Adipose tissue (tissue), 3 donors: Measurements from ENCODE around the gene CR1L. TPM values are rescaled to one million over a fixed set of nuclear protein-coding genes. Genes with fewer than 3 reads are reported as not detected.
"Not testable (repeated sequence)": the region's sequence is repeated elsewhere in the genome, so short reads cannot be mapped to it uniquely, and the experiment has no call there.

ENCODE experiments used
- H3K27ac ChIP-seq: one replicate; pipeline ENCODE4 v1.5.1; 2013; ENCODE audit warnings: low read depth, low read length
- WGBS, 3 donors: extraction: QIAGEN DNeasy Blood & Tissue Kit; methylation state at CpG; one replicate each; pipeline ENCODE4 v1.1.7; 2013; 5-methylcytosine and 5-hydroxymethylcytosine counted together
- polyA plus RNA-seq, 3 donors: library from polyadenylated mRNA; stranded (reverse); fragments of 200-250 nt; gene quantifications; one replicate each; pipeline ENCODE4 v1.2.3, GENCODE V29; 2013
- donor health status: healthy with polysubstance abuse.
- donor health status: Bipolar disorder and iron deficiency.
- donor health status: healthy.

CR1L gene
- polyA plus RNA-seq, 3 donors = not detected

DNA sequence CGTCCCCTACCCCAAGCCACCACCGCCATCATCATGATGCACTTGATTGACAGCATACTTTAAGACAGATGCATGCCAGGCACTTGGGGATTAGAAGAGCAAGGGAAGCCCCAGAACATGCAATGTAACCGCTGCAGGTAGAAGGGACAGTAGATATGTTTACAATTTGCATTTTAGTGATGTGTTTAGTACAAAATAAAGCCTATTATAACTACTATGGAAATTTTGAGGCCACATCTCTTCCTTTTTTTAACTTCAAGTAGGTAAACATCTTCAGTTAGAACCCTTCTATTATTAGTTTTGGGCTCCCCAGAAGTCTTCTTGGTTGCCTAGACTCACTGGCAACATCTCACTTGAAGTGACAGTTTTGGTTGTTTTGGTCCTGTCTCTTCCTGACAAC, 25.3 kb downstream of the CR1L start:
- WGBS, 3 donors = 61 to 85% (median 79%) methylated on average over 3 of the region's 3 CpGs
- H3K27ac ChIP-seq = no peak overlapping the region

DNA sequence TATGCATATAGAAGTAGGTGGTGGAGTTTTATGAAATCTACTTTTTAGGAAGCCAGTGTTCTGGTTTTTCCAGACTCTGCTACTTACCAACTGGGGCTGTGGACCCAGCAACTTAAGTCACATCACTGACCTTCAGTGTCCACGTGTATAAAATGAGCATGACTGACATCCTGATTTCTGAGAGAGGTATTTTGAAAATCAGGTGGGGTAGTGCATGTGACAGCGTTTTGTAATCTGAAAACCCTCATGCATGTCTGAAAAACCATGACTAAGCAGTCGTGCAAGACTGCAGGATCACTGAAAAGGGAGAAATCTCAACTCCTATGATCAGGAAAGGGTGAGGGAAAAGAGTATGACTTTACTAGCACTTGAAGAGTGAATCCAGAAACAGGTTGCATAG, 26.1 kb downstream of the CR1L start:
- WGBS, 3 donors = 22 to 38% (median 26%) methylated on average over 3 of the region's 3 CpGs
- no peak overlapping the region for H3K27ac ChIP-seq

DNA sequence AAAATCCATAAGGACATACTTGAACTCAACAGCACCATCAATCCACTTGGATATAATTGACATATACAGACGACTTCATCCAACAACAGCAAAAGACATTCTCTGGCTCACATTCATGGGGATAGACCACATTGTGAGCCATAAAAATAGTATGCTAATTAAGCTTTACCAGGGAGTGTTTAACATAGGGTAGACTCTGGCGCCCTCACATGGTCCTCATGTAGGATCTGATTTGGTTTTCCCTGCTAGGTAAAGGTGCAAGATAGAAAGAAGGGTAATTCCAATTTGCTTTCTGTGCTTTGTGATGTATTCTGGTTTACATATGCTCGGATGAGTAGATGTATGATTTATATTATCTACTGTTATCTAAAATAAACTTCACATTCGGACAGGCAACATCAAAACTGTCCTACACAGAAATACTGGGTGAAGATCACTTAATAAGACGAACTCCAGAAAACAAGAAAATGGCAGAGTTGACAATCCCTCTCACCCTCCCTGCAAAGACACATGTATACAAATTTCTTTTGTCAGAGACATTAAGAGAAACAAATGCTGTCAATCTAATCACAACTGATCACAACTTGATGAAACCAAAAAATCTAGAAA, 27.7 kb downstream of the CR1L start:
- no peak overlapping the region for H3K27ac ChIP-seq
- WGBS, 3 donors = 24 to 29% (median 27%) methylated on average over 5 of the region's 5 CpGs

DNA sequence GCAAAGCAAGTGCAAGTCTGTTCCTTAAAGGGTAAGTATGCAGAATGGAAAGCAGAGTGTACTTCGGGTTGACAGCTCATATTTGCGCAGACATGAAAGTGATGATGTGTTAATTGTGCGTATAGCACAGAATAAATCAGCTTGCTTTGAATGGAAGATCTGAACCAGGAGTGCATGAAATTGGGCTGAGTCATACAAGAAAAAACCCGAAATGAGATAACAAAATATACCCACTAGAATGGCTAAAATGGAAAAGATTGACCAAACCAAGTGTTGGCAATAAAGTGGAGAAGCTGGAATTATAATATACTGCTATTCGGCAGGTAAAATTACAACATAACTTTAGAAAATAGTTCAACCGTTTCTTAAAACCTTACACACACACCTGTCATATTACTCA, 28.5 kb downstream of the CR1L start:
- 61 to 69% (median 64%) methylated on average over 6 of the region's 6 CpGs for WGBS, 3 donors
- H3K27ac ChIP-seq = no peak overlapping the region

DNA sequence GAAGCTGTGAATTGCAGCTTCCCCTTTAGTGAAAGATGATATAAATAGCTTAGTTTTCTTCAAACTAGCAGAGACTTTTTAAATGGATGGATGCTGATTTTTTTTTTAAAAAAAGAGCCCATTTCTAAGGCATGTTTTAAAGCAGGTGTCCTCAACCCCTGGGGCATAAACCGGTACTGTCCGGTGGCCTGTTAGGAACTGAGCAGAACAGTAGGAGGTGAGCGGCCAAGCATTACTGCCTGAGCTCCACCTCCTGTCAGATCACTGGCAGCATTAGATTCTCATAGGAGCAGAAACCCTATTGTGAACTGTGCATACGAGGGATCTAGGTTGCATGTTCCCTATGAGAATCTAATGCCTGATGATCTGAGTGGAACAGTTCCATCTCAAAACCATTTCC, 31.2 kb downstream of the CR1L start:
- 77 to 91% (median 89%) methylated on average over 4 of the region's 4 CpGs for WGBS, 3 donors
- no peak overlapping the region for H3K27ac ChIP-seq

DNA sequence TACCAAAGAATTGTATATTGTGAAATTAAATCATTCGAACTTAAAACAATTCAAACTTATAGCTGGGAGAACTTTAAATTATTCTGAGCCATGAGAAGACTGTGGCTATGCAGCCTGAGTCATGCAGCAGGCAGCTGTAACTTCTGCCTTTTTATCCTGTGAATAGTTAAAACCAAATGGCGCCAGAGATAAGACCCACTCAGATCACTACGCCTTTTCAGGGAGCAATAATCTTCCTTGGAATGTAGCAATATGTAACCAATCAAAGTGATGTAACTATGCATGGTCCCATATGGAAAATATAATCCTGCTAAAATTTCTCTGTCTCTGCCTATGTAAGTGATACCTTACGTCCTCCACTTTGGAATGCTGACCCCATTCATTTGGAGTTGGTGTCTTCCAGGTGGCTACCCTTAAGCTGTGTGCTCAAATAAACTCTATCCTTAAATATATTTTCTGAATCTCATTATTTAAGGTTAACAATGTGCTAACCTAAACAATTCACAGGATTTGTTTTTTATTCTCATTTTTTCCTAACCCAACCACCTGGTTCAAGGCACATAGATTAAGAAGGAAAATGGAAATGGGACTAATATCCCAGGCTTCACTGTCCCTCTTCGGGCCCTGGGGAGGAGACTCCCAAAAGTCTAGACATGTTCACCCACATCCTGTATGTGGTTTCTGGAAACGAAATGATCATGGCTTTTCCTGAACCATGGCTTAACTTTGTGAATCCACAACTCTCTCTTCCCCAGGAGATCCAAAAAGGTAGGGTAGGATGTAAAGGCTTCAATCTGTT, 35.9 kb downstream of the CR1L start:
- not testable (repeated sequence) for H3K27ac ChIP-seq
- 55 to 63% (median 60%) methylated on average over 6 of the region's 6 CpGs for WGBS, 3 donors

DNA sequence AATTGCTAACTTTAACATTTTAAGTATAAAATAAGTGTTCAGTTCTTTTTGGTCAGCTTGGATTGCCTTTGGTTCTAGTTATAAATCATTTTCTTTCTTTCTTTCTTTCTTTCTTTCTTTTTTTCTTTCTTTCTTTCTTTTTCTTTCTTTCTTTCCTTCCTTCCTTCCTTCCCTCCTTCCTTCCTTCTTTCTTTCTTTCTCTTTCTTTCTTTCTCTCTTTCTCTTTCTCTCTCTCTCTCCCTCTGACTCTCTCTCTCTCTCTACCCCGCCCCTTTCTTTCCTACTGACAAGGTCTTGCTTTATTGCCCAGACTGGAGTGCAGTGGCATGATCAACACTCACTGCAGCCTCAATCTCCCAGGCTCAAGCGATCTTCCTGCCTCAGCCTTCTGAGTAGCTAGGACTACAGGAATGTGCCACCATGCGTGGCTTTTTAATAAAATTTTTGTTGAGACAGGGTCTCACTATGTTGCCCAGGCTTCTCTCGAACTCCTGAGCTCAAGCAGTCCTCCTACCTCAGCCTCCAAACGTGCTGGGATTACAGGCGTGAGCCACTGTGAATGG, 38.0 kb downstream of the CR1L start:
- H3K27ac ChIP-seq = not testable (repeated sequence)
- WGBS, 3 donors = 87 to 90% (median 87%) methylated on average over 6 of the region's 6 CpGs

DNA sequence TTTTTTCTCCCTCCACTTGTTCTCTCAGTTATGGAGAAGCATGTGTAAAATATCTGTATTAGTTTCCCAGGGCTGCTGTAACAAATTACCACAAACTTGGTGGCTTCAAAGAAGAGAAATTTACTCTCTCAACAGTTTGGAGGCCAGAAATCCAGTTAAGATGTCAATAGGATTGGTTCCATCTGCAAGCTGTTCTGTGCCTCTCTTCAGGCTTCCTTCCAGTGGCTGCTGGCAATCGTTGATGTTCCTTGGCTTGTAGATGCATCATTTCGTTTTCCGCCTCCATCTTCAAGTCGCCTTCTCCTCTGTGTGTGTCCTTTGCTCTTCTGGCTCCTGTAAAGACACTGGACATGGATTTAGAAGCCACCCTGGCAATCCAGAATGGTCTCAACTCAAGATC, 45.6 kb downstream of the CR1L start:
- 80 to 90% (median 81%) methylated on average over 4 of the region's 4 CpGs for WGBS, 3 donors
- not testable (repeated sequence) for H3K27ac ChIP-seq

DNA sequence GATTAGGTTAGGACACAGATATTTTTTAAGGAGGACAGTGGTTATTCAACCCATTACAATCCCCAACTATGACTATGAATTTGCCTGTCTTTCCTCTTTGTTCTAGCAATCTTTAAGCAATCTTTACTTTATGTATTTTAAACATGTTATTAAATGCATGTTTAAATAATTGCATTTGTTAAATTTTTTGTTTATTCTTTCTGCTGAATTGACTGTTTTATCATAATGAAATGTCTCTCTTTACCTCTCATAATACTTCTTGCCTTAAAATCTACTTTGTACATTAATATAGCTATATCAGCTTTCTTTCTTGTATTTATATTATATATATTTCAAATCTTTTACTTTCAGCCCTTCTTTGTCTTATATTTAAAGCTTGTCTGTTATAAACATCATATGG, 46.1 kb downstream of the CR1L start:
- no peak overlapping the region for H3K27ac ChIP-seq

DNA sequence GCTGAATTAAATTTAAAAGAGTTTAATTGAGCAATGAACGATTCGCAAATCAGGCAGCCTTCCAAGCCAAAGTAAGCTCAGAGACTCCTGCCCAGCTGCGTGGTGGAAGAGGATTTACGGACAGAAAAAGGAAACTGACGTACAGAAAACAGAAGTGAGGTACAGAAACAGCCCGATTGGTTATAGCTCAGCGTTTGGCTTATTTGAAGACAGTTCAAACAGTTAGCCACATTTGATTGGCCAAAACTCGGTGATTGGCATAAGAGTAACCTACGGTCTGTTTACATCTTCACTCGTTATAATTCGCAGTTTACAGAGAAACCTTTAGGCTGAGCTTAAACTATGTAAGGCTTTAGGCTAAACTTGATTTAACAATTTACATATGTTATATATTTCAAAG, 46.9 kb downstream of the CR1L start:
- H3K27ac ChIP-seq = no peak overlapping the region
- 72 to 80% (median 74%) methylated on average over 11 of the region's 11 CpGs for WGBS, 3 donors

DNA sequence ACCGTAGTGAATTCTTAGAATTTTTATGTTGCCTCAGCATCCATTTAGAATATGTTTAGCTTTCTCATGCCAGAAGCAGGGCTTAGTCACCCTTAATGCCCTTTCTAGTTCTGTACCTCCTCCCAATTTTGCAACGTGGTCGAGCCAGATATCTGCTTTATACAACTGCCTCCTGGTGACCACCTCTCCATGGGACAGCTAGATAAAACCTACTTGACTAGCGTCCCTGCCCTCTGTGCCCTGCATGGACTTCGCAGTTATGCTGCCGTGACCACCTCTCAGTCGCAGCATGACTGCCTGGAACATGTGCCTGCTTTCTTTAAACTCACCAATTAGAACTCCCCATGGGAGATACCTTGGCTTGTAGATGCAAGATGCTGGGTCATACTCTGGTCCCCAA, 47.4 kb downstream of the CR1L start:
- not testable (repeated sequence) for H3K27ac ChIP-seq
- 82 to 87% (median 87%) methylated on average over 7 of the region's 7 CpGs for WGBS, 3 donors

DNA sequence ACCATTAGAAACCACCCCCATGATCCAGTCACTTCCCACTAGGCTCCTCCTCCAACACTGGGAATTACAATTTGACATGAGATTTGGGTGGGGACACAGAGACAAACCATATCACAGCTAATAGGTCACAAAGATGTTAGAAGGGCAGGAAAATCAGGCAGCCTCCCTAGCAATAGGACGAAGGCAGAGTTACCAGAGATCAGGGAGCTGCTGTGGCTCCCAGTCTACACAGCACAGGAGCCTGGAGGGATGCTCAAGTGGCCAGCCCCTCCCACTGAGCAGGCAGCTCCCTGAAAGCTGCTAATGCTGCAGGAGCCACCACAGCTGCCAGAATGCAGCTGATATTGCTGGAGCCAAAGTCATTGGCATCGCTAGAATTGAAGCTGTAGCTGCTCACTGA, 51.0 kb downstream of the CR1L start:
- 73 to 86% (median 80%) methylated on average over 2 of the region's 2 CpGs for WGBS, 3 donors
- H3K27ac ChIP-seq = no peak overlapping the region

DNA sequence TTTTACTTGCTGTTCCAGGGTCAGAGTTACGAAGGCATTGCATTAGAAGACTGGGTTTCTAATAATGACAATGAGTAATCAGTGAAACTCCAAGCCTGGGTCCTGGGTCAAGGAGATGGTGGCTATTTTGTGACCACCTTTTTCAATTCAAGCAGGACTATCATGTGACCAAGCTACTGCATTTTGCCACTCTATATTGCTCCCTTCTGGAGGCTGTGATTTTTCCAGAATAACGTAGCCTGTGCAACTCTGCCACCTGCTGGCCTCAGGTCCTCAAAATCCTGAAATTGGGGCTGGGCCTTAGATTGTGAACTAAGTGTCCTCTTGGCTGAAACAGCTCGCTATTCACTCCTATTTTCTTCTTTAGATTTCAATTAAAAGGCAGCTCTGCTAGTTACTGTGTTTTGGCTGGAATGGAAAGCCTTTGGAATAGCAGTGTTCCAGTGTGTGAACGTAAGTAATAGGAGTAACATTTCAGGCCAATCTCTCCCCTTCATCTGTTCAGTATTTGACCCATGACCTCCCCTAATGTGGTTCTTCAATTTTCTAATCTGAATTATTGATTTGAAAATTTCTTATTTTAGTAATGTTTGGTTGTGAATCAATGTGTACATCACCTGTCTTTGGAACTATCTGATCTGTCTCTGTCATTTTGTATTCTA, 54.0 kb downstream of the CR1L start:
- WGBS, 3 donors = 48 to 50% (median 49%) methylated on average over 4 of the region's 4 CpGs
- H3K27ac ChIP-seq = no peak overlapping the region

DNA sequence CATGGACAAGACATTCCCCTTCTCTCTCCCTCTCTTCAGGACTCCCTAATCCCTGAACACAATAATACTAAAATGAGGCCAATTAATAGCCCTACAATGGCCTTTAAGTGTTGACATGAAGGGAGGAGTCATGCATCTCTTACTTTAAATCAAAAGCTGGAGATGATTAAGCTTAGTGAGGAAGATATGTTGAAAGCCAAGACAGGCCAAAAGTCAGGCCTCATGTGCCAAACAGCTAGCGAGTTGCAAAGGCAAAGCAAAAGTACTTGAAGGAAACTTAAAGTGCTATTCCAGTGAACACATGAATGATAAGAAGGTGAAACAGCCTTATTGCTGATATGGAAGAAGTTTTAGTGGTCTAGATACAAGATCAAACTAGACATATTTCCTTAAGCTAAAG, 57.4 kb downstream of the CR1L start:
- WGBS, 3 donors = 61 to 81% (median 72%) methylated on average over 1 of the region's 1 CpG
- H3K27ac ChIP-seq = no peak overlapping the region

DNA sequence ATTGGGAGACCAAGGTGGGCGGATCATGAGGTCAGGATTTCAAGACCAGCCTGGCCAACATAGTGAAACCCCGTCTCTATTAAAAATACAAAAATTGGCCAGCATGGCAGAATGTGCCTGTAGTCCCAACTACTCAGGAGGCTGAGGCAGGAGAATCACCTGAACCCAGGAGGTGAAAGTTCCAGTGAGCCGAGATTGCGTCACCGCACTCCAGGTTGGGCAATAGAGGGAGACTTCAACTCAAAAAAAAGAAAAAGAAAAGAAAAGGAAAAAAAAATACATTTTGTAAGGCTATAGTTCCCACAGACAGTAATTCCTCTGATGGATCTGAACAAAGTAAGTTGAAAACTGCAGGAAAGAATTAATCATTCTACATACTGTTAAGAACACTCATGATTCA, 58.8 kb downstream of the CR1L start:
- no peak overlapping the region for H3K27ac ChIP-seq
- WGBS, 3 donors = 85 to 96% (median 93%) methylated on average over 5 of the region's 5 CpGs

DNA sequence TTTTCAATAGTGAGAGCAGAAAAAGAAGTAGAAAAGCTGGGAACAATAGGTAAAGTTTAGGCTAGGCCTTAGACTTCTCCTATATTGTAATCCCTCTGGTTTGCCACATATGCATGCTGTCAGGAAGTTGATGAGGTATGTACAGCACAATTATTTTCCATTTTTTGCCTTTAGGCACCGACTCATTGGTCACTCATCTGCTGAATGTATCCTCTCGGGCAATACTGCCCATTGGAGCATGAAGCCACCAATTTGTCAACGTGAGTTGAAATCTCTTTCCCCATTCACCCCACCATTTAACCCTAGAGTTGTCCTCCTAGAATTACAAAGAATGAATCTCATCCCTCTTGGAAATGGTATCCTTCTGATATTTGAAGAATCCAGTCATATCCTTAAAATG, 63.1 kb downstream of the CR1L start:
- H3K27ac ChIP-seq = not testable (repeated sequence)
- WGBS, 3 donors = 72 to 77% (median 74%) methylated on average over 3 of the region's 3 CpGs

DNA sequence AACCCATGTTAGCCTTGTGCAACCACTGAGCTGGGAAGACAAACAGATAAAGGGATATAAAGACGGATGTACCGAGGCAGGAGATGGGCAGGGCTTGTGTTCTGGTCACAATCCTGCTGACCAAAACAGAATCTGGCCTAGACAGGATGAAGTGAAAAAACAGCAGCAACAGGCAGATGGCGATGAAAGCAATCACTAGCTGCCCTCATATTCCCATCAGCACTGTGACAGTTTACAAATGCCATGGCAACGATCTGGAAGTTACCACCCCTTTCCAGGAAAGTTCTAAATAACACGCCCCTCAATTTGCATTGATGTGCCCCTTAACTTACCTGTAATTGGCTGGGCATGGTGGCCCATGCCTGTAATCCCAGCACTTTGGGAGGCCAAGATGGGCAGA, 66.4 kb downstream of the CR1L start:
- 45 to 75% (median 71%) methylated on average over 5 of the region's 5 CpGs for WGBS, 3 donors
- no peak overlapping the region for H3K27ac ChIP-seq

DNA sequence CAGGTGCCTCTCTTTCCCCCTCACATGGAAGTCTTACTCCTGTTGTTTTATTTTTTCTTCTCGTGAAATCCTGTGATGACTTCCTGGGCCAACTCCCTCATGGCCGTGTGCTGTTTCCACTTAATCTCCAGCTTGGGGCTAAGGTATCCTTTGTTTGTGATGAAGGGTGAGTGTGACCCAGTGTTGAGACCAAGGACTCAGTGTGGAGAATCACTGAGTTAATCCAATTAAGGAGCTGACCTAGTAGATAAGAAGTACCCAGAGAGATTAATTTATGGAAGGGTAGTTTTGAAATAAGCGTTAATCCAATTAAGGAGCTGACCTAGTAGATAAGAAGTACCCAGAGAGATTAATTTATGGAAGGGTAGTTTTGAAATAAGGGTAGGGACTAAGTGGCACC, 67.8 kb downstream of the CR1L start:
- not testable (repeated sequence) for H3K27ac ChIP-seq
- WGBS, 3 donors = 73 to 87% (median 78%) methylated on average over 3 of the region's 3 CpGs

DNA sequence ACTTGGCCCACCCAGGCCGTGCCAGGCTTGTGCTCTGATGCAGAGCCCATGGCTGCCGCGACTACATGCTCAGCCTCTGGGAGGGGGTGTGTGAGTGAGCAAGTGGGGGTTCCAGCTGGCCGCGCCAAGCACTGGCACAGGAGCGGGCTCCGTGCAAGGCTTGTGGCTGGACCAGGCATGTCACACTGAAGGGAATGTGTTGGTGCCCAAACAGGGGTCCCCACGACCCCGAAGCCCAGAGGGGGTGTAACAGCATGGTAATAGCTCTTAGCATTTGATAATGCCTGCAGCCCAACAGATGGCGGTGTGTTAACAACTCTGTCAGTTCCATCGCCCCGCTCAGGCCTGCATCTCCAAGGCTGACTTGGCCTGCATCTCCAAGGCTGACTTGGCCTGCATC, 68.6 kb downstream of the CR1L start:
- 89 to 97% (median 93%) methylated on average over 12 of the region's 12 CpGs for WGBS, 3 donors
- H3K27ac ChIP-seq = no peak overlapping the region
